Astrocyte (in vitro differentiated cells and primary cell): Measurements from ENCODE around the gene MAN1C1.

ENCODE experiments used
- CTCF ChIP-seq: IDR thresholded peaks from 2 replicates; pipeline ENCODE4 v1.5.1; 2011; ENCODE audit warnings: low read depth, mild to moderate bottlenecking, inconsistent platforms, low read length, moderate library complexity; ENCODE audit not compliant: insufficient read depth
- EZH2 ChIP-seq: IDR thresholded peaks from 2 replicates; pipeline ENCODE4 v1.6.1; 2012; ENCODE audit warnings: mild to moderate bottlenecking, low read length, inconsistent platforms; ENCODE audit not compliant: insufficient read depth

- no peak for TF ChIP-seq CTCF
- TF ChIP-seq EZH2, result no peak
Observed at GRCh38 chr1:25705699-25706098, 89.1 kb downstream of the MAN1C1 start.
